CD4-positive, alpha-beta T cell treated with Interleukin-12 subunit alpha and Interleukin-12 subunit beta, for 1 hour (primary cell): Measurements from ENCODE around the gene HLA-DRB1.
"Not testable (repeated sequence)": the region's sequence is repeated elsewhere in the genome, so short reads cannot be mapped to it uniquely, and the experiment has no call there.

ENCODE experiments used
- DNase-seq: peaks from one replicate; pipeline ENCODE4 v3.0.0-alpha.2; 2020

Gene HLA-DRB1

GRCh38 chr6:32589596-32590449, at the start of gene HLA-DRB1:
TSS of gene HLA-DRB1 (minus strand) at chr6:32589848. CDS start at chr6:32589742, 106 bp downstream.
- peak; percentile 64 for DNase-seq

DNA sequence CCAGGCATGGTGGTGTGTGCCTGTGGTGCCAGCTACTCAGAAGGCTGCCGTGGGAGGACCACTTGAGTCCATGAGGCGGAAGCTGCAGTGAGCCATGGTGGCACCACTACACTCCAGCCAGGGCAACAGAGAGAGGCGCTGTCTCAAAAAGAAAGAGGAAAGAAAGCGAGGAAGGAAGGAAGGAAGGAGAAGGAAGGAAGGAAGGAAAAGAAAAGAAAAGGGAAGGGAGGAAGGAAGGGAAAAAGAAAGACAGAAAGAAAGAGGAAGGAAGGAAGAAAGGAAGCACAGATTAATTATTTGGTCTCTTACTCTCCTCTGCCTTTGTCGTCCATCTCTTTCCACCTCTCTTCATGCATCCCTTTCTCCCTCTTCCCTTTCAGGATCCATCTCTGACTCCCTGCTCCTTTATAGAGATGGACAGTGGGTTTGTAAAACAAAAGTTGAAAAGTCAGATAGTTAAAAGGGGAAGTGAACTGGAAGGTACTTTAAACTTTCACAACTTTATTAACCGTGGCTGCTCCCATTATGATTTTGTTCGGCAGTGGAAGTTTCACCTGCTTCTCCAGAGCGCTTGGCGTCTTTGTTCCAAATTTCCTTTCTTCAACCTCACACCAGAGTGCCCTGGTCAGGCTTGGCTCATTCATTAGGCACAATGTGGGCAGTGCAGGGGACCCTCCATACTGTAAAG, 49.0 kb upstream of the HLA-DRB1 start:
- DNase-seq: no peak

DNA sequence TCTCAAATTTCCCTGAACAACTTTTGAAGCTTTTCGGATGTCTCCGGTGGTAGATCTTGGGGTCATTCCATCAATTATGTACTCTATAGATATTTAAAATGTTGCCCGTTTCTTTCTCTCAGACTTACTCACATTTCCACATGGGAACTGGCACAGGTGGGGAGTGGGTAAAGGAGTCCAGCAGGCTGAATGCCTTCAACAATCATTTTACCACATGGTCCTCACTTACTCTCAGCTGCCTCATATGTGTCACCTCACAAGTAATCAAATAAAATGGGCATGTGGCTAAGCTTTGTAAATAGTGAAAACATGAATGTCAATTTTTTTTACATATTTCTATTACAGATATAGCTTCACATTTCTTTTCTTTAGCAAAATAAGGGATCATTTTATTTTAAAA, 48.2 kb upstream of the HLA-DRB1 start:
- DNase-seq: no peak

- DNase-seq: peak; percentile 70
These were observed 47.7 kb upstream of the HLA-DRB1 start, which contains the start of gene HLA-DQA1 for GRCh38 chr6:32637219-32637880. TSS of gene HLA-DQA1 (plus strand) at chr6:32637406. CDS start at chr6:32637459, 53 bp downstream.

GRCh38 chr6:32635526-32636123, 46.0 kb upstream of the HLA-DRB1 start:
- no peak for DNase-seq

DNA sequence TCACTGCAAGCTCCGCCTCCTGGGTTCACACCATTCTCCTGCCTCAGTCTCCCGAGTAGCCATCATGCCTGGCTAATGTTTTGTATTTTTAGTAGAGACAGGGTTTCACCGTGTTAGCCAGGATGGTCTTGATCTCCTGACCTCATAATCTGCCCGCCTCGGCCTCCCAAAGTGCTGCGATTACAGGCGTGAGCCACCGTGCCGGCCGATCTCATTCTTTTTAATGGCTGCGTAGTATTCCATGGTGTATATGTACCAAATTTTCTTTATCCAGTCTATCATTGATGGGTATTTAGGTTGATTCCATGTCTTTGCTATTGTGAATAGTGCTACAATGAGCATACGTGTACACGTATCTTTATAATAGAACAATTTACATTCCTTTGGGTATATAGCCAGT, 40.1 kb upstream of the HLA-DRB1 start:
- not testable (repeated sequence) for DNase-seq

DNA sequence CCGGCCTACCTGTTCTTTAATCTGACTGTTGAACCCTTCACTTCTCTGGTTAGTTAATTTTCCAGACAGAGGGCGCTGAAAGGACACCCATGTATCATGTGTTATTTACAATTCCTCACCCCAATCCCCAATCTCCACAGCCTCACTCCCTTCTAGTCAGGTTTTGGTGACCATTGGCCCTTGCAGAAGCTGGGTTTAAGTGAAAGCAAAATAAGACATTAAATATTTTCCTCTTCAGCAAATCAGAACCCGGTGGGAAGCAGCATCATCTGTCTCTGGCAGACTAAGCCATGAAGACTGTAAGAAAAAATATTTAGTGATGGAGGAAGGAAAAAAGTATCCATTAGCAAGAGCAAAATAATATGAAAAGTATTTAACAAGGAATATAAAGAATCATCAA, 38.2 kb upstream of the HLA-DRB1 start:
- peak; percentile 48 for DNase-seq

DNA sequence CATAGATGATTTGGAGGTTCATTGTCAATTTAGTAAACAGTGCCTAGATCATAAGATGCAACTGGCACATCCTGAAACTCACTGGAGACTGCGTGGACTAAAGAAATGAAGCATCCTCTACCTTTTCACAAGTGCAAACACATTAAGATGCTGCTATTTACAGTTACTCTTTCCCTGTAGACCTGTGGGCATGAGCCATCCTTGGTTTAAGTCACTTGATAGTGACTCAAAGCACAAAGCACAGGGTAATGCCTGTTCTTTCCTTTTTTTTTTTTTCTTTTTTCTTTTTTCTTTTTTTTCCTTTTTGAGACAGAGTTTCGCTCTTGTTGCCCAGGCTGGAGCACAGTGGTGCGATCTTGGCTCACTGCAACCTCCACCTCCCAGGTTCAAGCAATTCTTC, 37.6 kb upstream of the HLA-DRB1 start:
- no peak for DNase-seq

DNA sequence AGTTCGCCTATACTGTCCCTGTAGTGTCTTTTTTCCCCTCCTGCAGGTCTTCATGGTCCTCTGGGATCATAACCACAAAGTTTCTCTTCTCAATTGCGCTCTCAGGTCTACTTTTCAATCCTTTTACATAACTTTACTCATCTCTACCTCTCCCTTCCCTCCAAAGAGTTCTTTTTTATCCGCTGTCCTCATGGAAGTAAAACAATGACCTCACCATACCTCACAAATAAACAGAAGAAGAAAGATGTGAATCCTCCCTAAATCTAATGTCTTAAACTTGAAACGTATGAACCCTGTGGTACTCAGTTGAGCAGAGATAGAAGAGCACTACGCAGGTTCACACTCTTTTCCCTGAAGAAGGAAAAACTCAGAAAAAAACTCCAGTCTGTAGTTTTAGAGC, 35.5 kb upstream of the HLA-DRB1 start:
- DNase-seq: no peak

DNA sequence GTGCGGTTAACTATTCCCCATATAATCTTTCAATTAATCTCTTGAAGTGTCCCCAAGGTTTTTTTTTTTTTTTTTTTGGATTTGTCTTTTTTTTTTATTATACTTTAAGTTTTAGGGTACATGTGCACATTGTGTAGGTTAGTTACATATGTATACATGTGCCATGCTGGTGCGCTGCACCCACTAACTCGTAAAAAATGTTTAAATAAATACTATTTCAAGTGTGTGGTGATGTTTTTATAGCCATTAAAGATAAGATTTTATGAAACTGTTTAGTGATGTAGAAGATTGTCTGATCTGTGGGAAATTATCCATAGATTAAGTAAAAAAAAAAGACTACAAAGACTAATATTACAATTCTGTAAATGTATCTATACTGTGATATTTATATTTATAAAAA, 34.9 kb upstream of the HLA-DRB1 start:
- DNase-seq: no peak

DNA sequence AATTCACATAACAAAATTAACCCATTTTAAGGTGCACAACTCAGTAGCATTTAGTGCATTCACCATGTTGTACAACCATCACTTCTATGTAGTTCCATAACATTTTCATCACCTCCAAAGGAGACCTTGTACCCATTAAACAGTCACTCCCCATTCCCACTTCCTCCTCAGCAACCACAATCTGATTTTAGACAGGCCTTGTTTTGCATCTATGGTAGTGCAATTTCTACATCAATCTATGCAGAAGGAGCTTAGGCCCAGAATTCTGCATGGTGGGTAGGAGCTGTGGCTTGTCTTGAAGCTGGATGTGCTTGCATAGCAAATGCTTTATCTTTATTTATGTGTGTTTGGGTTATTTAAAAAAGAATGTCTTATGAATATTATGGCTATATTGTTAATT, 34.0 kb upstream of the HLA-DRB1 start:
- no peak for DNase-seq

DNA sequence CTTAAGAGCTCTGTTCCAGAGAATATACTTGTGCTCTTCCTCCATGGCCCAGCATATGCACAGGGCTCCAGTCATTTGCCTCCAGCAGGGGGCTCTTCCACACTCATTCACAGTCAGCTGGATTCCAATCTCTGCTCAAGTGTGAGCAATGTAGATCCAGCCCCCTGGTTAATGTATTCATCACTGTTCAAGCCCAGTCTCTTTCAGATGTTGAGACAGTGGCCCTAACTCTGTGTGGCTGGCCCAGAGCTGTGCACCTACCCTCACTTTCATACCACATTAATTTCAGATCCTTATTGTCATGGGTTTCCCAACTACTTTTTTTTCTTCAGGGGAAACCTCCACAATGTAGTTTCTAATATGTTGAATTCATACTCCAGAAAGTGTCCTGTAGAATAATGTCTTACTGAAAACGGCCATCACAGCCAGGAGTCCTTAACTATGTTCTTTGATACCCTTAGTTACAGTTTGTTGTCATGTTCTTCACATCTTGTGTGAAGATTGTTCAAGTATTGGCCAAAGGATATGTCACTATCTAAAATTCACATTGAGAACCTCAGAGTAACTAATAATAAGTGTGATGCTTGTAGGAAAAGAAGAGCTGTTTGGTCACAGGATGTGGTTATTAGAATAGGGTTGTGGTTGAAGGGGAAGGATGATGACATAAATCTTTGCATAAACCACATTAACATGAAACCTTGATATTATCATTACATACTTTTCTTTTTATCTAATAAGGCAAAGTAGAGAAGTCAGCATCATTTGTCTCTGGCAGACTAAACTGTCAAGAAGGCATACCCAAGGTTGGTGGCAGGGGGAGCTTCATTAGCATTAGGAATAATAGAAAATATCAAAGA, 33.1 kb upstream of the HLA-DRB1 start:
- peak; percentile 87 for DNase-seq

GRCh38 chr6:32621372-32621771, 31.7 kb upstream of the HLA-DRB1 start:
- DNase-seq: no peak

DNA sequence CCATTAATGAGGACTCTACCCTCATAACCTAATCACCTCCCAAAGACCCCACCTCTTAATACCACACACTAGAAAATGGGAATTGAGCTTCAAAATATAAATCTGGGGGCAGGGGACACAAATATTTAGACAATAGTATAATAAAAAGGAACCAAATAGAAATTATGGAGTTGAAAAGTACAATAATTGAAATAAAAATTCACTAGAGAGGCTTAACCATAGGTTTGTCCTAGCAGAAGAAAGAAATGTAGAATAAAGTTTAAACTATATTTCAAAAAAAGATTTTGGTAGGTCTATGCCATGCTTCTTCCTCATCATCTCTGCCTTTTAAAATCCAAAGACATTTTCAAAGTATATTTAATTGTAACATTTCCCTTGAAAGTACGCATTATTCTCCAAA, 28.1 kb upstream of the HLA-DRB1 start:
- DNase-seq: no peak

- no peak for DNase-seq
These were observed 26.4 kb upstream of the HLA-DRB1 start for GRCh38 chr6:32615885-32616532.

DNA sequence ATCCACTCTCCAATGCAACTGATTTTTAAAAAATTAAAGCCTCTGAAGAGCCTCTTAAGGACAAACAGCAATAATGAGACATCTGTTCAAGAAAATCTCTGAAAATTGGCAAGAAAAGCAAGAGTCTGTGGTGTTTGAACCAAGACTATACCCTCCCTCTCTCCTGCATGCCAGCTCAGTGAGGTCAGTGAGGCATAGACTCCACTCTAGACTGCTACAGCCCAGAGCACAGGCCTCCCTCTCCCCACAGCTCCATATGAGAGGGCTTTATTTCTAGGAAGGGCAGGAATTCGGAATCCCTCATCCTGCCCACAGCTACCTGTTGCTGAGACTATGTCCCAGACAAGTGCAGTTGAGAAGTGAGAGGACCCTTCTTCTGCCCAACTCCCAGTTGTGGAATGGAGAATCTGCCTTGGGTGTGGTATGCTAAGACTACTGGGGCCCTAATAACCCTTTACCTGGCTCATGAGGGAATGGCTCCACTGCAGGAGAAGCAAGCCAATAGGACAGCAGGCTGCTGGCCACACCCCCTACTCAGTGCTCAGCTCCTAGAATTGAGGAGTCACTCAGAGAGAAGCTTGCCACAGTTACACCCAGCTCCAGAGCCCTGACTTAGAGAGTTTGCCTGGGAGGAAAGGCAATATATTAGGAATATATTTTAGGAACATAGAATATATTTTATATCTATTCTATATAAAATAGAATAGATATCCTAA, 24.9 kb upstream of the HLA-DRB1 start:
- no peak for DNase-seq

DNA sequence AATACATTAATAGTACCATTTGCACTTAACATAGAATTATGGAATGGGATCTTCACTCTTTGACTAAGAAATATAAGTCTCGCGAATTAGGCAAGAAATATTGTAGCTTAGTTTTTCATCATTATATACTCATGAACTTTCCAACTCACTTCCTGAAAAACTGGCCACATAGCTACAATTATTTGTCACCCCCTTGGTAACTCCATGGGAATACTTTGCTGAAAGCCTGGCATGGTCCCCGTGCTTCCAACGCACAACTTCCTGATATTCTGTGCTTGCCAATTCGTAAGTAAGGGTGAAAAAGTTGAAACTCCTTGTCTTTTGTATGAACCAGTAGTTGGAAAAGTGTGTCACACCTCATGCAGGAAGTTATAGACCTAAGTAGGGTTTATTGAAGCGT, 23.8 kb upstream of the HLA-DRB1 start:
- DNase-seq: no peak

- no peak for DNase-seq
These were observed 21.1 kb upstream of the HLA-DRB1 start for GRCh38 chr6:32610682-32611296.

DNA sequence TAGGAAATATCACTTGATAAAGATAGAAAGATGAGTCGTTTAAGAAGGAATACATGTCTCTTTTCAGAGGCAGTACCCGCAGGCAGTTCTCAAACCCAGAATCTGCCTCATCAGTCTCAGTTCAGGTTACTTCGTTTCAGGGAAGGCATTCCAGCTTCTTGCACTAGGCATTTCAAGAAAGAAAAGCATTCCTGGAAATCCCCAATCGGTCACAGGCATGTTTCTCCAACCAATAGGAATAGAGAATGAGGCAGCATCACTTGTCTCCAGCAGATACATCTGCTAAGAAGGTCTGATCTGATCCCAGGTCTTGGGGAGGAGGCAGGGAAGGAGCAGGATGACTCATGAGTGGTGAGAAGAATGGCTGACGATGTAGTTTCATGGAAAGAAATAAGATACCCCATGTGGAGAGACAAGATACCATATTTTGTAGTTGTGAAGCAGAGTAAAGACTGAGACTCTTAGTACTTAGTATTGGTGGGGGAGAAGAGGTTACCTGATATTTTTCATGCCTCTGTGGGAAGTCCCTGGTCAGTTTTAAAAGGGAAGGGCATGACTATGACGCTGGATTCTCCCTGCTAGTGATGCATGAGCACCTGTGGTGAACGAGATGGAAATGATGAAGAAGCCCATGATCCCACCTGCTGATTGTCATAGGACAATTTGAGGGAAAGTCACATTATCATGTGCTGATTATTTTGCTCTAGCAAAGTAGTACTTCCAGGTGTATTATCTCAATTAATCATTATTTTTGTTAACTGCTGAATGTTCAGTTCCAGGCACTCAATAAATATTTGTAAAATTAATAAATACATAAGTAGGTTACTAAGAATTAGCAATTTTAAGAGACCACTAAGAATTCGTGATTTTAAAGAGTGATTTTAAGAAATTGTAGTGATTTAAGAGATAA, 20.3 kb upstream of the HLA-DRB1 start:
- peak; percentile 84 for DNase-seq

- DNase-seq: no peak
These were observed 19.7 kb upstream of the HLA-DRB1 start for GRCh38 chr6:32609391-32609730.
